ENCODE data around the gene CAPN9.

GRCh38 chr1:230798491-230798890 lies 51.3 kb downstream of the CAPN9 start:
- TF ChIP-seq, protein P1, sequence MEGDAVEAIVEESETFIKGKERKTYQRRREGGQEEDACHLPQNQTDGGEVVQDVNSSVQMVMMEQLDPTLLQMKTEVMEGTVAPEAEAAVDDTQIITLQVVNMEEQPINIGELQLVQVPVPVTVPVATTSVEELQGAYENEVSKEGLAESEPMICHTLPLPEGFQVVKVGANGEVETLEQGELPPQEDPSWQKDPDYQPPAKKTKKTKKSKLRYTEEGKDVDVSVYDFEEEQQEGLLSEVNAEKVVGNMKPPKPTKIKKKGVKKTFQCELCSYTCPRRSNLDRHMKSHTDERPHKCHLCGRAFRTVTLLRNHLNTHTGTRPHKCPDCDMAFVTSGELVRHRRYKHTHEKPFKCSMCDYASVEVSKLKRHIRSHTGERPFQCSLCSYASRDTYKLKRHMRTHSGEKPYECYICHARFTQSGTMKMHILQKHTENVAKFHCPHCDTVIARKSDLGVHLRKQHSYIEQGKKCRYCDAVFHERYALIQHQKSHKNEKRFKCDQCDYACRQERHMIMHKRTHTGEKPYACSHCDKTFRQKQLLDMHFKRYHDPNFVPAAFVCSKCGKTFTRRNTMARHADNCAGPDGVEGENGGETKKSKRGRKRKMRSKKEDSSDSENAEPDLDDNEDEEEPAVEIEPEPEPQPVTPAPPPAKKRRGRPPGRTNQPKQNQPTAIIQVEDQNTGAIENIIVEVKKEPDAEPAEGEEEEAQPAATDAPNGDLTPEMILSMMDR (IDR thresholded peaks at IDR 0.05), result no peak
- TF ChIP-seq POLR2A (IDR thresholded peaks at IDR 0.05) (no peak), POLR2AphosphoS5 (IDR thresholded peaks at IDR 0.05) (no peak)

Data from prostate gland (tissue), 2 donors.